ENCODE data around the gene PRDM8. TPM values are rescaled to one million over a fixed set of nuclear protein-coding genes. Genes with fewer than 3 reads are reported as not detected.

Gene PRDM8
- total RNA-seq, 1 experiment from 2014 or later: 0.09 TPM

DNA sequence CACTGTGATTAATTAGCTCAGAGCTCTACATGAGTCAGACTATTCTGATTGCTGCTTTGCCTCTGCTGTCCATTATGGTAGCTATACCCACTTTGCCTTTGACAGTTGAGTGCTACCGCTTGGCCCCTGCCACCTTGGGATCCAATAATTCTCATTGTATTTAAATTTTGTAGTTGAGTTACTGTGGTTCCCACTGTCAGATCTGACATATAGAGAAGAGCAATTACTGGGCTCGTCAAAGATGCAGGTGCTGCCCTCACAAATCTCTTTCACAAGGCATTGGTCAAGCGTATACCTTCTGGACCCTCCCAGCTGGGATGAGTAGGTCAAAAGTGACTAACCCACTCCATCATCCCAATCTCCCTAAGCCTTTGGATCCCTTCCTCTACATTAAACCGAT, 18.3 kb upstream of the PRDM8 start:
- POLR2A ChIA-PET (ENCODE audit: low non-redundant PET): no interaction called here
- CTCF ChIA-PET: no interaction called here
- no peaks in the 10 kb centered on the region for H3K36me3 ChIP-seq (ENCODE audit: insufficient read depth, low read length, poor library complexity, severe bottlenecking)
- BruUV-seq (replicated peaks): no TSS peak
- H3K27me3 ChIP-seq (replicated peaks; ENCODE audit: insufficient read depth, low read depth, low read length, poor library complexity): peaks cover 16% of the 10 kb centered on the region
- no peak overlapping the region for H3K27ac ChIP-seq (ENCODE audit: low read depth, low read length, poor library complexity, severe bottlenecking)
- H3K4me3 ChIP-seq (ENCODE audit: low read depth, low read length, poor library complexity, severe bottlenecking): no peak overlapping the region
- no peak for DNase-seq (ENCODE audit: low spot score)
- TF ChIP-seq EZH2 (IDR thresholded peaks at IDR 0.05; ENCODE audit: borderline replicate concordance, low read depth, low read length, poor library complexity, severe bottlenecking): no peak
- TF ChIP-seq, protein P1, sequence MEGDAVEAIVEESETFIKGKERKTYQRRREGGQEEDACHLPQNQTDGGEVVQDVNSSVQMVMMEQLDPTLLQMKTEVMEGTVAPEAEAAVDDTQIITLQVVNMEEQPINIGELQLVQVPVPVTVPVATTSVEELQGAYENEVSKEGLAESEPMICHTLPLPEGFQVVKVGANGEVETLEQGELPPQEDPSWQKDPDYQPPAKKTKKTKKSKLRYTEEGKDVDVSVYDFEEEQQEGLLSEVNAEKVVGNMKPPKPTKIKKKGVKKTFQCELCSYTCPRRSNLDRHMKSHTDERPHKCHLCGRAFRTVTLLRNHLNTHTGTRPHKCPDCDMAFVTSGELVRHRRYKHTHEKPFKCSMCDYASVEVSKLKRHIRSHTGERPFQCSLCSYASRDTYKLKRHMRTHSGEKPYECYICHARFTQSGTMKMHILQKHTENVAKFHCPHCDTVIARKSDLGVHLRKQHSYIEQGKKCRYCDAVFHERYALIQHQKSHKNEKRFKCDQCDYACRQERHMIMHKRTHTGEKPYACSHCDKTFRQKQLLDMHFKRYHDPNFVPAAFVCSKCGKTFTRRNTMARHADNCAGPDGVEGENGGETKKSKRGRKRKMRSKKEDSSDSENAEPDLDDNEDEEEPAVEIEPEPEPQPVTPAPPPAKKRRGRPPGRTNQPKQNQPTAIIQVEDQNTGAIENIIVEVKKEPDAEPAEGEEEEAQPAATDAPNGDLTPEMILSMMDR (conservative IDR thresholded peaks at IDR 0.05; ENCODE audit: low read depth, low read length): no peak
- H3K4me1 ChIP-seq (ENCODE audit: insufficient read depth, low read length, poor library complexity, severe bottlenecking): no peaks in the 10 kb centered on the region
- H3K9me3 ChIP-seq (ENCODE audit: low read depth, low read length, poor library complexity, severe bottlenecking): no peaks in the 10 kb centered on the region
- intact Hi-C loops (cut with micrococcal nuclease; ENCODE audit: unreplicated experiment): no loop called here

DNA sequence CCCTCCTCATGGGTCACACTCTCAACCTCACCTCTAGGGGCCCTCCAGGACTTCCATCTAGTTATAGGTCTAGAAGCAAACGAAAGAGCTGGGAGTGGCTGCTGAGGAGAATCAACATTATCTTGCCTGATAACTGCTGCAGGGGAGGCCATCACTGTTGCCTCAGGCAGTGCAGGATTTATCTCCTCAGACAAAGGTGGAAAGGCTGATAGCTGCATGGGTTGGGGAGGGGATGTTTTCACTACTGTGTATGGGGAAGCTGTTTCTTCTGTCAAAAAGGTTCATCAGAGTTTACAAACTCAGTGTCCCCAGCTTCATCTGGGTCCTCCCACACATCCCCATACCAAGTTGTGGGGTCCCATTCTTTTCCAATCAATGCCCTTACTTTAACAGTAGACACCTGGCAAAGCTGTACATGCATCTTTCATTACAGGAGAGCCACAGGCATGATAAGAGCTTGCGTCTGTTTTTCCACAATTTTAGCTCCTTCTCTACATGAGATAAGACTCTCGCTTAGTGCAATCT, 17.6 kb upstream of the PRDM8 start:
- no peak for DNase-seq (ENCODE audit: low spot score)
- no peak overlapping the region for H3K4me3 ChIP-seq (ENCODE audit: low read depth, low read length, poor library complexity, severe bottlenecking)
- H3K9me3 ChIP-seq (ENCODE audit: low read depth, low read length, poor library complexity, severe bottlenecking): no peaks in the 10 kb centered on the region
- intact Hi-C loops (cut with micrococcal nuclease; ENCODE audit: unreplicated experiment): loop anchor here (10.0 kb wide), 1 partner anchor 265 kb away; no protein-coding TSS in a partner anchor
- CTCF ChIA-PET: no interaction called here
- POLR2A ChIA-PET (ENCODE audit: low non-redundant PET): no interaction called here
- TF ChIP-seq, protein P1 (conservative IDR thresholded peaks at IDR 0.05; ENCODE audit: low read depth, low read length): no peak
- TF ChIP-seq EZH2 (IDR thresholded peaks at IDR 0.05; ENCODE audit: borderline replicate concordance, low read depth, low read length, poor library complexity, severe bottlenecking): no peak
- BruUV-seq (replicated peaks): no TSS peak
- H3K27me3 ChIP-seq (replicated peaks; ENCODE audit: insufficient read depth, low read depth, low read length, poor library complexity): peaks cover 19% of the 10 kb centered on the region
- no peaks in the 10 kb centered on the region for H3K4me1 ChIP-seq (ENCODE audit: insufficient read depth, low read length, poor library complexity, severe bottlenecking)
- H3K27ac ChIP-seq (ENCODE audit: low read depth, low read length, poor library complexity, severe bottlenecking): no peak overlapping the region
- no peaks in the 10 kb centered on the region for H3K36me3 ChIP-seq (ENCODE audit: insufficient read depth, low read length, poor library complexity, severe bottlenecking)

GRCh38 chr4:80180743-80181142, 16.6 kb upstream of the PRDM8 start:
- no peak for TF ChIP-seq EZH2 (IDR thresholded peaks at IDR 0.05; ENCODE audit: borderline replicate concordance, low read depth, low read length, poor library complexity, severe bottlenecking)
- TF ChIP-seq, protein P1 (conservative IDR thresholded peaks at IDR 0.05; ENCODE audit: low read depth, low read length): no peak
- Histone ChIP-seq H3K9me3 (ENCODE audit: low read depth, low read length, poor library complexity, severe bottlenecking) (no peaks in the 10 kb centered on the region), H3K27me3 (replicated peaks; ENCODE audit: insufficient read depth, low read depth, low read length, poor library complexity) (peaks cover 30% of the 10 kb centered on the region), H3K4me1 (ENCODE audit: insufficient read depth, low read length, poor library complexity, severe bottlenecking) (peaks cover 4% of the 10 kb centered on the region), H3K4me3 (ENCODE audit: low read depth, low read length, poor library complexity, severe bottlenecking) (no peak overlapping the region), H3K27ac (ENCODE audit: low read depth, low read length, poor library complexity, severe bottlenecking) (no peak overlapping the region), H3K36me3 (ENCODE audit: insufficient read depth, low read length, poor library complexity, severe bottlenecking) (no peaks in the 10 kb centered on the region)
- intact Hi-C loops (cut with micrococcal nuclease; ENCODE audit: unreplicated experiment): loop anchor here (10.0 kb wide), 1 partner anchor 266 kb away; no protein-coding TSS in a partner anchor
- ChIA-PET POLR2A (ENCODE audit: low non-redundant PET) (no interaction called here), CTCF (no interaction called here)
- no TSS peak for BruUV-seq (replicated peaks)
- DNase-seq (ENCODE audit: low spot score): no peak

All from A673 (cell line).